Measurements from ENCODE around the gene CACNA1I.

Gene CACNA1I

DNA sequence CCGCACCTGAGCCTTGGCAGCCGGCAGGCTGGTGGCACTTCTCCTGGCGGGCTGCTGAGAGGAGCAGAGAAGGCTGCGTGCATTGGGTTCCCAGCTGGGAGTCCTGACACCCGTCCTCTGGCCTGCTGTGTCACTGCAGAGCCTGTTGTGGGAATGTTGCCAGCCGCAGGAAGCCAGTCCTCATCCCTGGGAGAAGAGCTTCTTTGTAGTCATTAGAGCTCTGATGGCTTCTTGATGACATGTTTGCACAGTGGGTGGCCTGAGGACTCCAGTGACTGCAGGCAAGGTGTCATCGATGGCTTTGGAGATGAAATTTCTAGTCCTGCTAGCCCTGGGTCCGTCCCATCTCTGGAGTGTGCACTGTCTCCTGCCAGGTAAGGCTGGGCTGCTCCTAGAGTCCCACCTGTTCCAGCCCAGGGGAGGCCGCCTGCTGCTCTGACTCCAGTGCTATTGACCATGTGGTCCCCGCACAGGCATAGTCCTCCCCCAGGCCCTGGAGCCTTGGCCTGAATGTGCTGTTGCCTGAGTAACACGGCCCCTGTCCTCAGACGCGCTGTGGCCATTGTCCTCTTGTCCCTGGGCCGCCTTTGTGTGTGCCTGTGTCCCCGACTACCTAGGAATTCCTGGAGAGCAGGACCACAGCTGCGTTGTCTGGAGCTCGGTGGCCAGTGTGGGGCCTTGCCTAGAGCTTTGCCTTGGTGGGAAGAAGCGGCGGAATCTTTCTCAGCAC is 129.2 kb downstream of the CACNA1I start:
- no peak for DNase-seq (ENCODE audit: low spot score)

DNA sequence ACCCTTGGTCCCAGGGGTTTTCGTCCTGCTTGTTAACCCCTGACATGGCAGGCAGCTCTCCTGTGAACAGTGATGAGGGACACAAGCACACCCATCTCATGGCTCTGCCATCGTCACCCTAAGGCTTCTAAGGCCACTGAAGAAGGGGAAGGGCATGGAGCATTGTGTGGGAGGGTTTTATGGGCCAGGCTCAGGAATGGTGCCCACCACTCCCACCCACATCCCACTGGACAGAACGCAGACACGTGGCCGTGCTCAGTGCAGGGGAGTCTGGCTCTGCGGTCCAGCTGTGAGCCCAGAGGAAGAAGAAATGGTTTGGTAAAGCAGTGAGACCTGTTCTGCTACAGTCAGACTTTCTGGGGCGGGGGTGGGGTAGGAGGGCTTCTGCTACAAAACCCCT is 130.0 kb downstream of the CACNA1I start:
- DNase-seq (ENCODE audit: low spot score), result no peak

- DNase-seq (ENCODE audit: low spot score), result no peak
These were observed 132.5 kb downstream of the CACNA1I start for GRCh38 chr22:39703091-39703490.

DNA sequence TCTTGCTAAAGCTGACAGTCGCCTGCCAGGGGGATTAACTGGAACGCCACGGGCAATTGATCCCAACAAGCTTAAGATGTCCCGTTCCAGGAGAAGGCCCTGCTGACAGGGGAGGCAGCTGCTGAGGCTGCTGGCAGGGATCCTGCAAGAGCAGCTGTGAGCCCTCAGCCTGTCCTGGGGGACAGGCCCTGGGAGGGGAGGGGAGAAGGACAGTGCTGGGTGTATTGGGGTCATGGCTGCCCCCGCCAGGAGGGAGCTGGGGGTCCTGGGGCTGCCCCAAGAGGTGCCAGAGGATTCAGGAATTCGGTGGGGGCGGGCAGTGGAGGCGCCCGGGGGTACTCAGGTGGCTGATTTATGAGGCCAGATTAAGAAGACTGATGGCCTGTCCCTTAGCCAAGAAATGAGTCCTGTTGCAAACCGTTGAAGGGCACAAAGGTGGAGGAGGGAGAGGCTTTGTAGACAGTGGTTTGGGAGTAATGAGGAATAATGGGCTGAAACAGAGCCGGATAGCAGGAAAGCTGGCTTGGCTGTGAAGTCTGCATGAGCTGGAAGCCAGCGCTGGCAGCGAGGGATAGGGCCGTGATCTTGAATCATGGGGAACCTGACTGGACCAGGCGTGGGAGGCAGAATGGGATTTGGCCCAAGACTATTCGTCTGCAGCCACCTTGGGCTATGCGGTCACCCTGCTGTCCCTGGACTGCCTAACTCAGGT is 133.5 kb downstream of the CACNA1I start:
- no peak for DNase-seq (ENCODE audit: low spot score)

- no peak for DNase-seq (ENCODE audit: low spot score)
These were observed 134.8 kb downstream of the CACNA1I start for GRCh38 chr22:39705386-39705785.

GRCh38 chr22:39706376-39707140 is 136.0 kb downstream of the CACNA1I start:
- DNase-seq (ENCODE audit: low spot score), result no peak

DNA sequence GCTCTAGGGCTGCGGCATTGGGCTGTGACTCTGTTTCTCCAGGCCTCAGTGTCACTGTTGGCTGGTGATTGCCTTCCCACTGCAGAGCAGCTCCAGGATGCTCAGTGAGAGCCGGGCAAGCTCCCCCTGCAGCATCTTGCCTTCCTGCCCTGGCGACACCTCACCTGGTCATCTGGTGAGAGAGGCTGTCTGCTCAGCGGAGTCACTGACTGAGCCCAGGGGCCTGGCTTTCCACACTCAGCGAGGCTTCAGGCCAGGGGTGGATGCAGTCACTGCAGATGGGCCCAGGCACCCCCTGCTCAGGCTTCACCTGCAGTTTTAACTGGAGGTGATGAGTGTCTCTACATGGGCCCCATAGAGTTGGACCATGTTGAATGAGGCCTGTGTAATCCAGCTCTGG is 136.8 kb downstream of the CACNA1I start:
- DNase-seq (ENCODE audit: low spot score), result no peak

DNA sequence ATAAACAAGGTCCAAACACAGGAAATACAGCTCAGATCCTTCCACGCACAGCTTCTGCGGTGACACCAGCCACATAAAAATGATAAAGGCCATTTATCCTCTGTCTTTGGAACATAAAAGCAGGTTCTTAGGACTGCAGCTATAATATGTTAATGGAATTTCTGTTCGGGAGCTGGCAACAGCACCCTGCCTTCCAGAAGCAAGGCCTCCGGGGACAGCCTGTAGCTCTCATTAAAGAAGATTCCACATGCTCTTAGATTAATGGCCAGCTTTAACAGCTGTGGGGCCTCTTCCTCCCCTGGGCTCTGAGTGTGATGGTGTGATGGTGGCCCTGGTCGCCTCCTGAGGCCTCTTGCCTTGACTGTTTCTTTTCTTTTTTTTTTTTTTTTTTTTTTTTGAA is 137.3 kb downstream of the CACNA1I start:
- DNase-seq (ENCODE audit: low spot score), result no peak

GRCh38 chr22:39710380-39711150 is 140.0 kb downstream of the CACNA1I start:
- DNase-seq (ENCODE audit: low spot score), result no peak

DNA sequence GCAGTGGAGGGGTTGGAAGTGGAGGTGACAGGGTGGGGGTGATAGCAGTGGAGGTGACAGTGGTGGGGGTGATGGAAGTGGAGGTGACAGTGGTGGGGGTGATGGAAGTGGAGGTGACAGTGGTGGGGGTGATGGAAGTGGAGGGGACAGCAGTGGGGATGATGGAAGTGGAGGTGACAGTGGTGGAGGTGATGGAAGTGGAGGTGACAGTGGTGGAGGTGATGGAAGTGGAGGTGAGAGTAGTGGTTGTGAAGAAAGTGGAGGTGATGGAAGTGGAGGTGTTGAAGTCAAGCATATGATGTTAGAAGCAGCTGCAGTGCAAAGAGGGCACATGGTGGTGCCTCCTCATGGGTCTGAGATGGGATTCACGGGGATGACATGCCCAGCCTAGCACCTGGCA is 141.5 kb downstream of the CACNA1I start:
- no peak for DNase-seq (ENCODE audit: low spot score)

DNA sequence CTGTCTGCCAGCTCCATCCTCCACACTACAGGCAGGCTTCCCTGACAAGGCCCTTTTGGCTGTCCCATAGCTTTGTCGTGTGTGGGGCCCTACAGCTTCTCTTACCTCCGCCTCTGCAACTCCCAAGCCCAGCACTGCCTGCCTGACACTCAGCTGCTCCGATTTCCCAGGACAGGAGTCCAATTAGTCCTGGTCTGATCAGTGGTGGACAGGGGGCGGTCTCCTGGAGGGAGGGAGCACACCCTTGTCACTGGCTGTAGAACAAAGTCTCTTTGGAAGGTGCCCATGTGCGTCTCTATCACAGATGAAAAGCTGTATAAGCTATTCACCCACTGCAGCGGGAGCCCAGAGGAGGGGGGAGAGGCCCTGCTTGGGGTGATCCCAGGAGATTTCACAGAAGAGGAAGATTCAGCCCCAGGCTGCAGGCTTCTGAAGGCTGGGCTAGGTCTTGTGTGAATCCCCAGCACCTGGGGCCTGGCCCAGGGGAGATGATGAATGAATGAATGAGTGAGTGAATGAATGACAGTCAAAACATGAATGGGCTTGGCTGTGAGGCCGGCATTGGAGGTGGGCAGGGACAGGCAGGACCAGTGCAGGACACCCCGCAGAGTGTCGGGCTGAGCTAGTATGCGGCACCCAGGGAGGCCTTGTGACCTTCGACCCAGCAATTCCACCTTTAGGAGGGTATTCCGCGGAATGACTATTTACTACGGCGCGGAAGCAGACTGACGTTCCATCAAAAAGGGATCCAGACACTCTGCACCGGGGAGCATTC is 142.4 kb downstream of the CACNA1I start:
- DNase-seq (ENCODE audit: low spot score), result no peak

- DNase-seq (ENCODE audit: low spot score), result no peak
These were observed 143.3 kb downstream of the CACNA1I start for GRCh38 chr22:39713799-39714290.

DNA sequence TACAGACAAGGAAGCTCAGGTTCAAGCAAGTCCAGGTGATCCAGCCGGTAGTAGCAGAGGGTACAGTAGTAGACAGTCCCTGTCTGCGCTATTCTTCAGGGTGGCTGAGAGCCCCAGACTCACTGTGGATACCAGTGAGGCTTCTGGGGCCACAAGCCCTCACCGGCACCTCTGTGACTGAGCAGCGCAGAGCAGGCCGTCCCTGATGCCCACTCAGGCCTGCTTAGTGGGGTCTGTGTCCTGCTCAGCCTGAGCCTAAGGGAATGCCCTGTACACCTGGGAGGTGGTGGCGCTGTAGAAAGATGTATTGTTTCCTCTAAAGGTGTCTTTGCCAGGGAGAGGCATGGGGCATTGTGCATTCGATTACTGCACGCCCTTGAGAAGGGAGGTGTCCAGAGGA is 143.8 kb downstream of the CACNA1I start:
- DNase-seq (ENCODE audit: low spot score), result no peak

- no peak for DNase-seq (ENCODE audit: low spot score)
These were observed 145.4 kb downstream of the CACNA1I start for GRCh38 chr22:39715778-39716495.

DNA sequence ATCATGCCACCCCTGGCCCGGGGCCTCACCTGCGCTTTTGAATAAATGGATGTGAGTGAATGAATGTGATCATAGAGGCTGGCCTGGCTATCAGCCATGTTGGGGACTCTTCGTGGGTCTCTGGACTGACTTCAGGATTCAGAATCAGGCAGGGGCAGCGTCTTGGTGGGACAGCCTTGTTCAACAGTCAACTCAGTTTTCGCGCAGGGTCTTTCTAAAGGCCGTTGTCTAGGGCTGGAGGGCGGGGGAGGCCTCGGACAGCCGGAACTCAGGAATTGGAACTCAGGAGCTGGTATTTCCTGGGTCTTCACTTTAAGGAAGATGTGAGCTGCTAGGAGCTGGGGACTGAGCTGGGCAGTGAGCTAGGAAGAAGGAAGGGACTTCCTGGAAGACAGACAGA is 146.0 kb downstream of the CACNA1I start:
- DNase-seq (ENCODE audit: low spot score), result no peak

- DNase-seq (ENCODE audit: low spot score), result no peak
These were observed 146.5 kb downstream of the CACNA1I start for GRCh38 chr22:39717099-39717498.

GRCh38 chr22:39718206-39718605 is 147.7 kb downstream of the CACNA1I start:
- peak; percentile 85 for DNase-seq (ENCODE audit: low spot score)

DNA sequence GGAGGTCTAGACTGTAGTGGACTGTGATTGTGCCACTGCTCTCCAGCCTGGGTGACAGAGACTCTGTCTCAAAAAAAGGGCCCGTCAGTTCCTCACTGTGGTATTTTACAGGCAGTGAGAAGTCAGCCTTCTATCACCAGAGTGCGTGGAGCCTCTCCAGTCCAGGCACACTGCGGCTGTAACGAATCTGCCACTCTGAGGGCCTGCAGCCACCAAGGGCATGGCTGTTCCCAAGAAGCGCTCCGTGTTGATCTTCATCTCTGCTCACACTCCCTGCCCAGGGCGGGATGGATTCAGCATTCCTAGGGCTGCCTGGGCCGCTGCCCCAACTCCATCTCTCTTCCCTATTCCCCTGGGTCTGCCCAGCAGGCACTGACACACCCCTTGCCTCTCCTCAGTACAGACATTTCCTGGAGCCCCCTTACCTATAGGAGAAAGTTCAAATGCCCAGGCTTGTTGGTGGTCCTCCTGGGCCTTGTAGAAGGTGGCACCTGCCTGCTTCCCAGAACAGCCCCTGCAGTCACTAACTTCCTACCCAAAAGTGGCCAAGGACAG is 148.4 kb downstream of the CACNA1I start:
- DNase-seq (ENCODE audit: low spot score), result no peak

DNA sequence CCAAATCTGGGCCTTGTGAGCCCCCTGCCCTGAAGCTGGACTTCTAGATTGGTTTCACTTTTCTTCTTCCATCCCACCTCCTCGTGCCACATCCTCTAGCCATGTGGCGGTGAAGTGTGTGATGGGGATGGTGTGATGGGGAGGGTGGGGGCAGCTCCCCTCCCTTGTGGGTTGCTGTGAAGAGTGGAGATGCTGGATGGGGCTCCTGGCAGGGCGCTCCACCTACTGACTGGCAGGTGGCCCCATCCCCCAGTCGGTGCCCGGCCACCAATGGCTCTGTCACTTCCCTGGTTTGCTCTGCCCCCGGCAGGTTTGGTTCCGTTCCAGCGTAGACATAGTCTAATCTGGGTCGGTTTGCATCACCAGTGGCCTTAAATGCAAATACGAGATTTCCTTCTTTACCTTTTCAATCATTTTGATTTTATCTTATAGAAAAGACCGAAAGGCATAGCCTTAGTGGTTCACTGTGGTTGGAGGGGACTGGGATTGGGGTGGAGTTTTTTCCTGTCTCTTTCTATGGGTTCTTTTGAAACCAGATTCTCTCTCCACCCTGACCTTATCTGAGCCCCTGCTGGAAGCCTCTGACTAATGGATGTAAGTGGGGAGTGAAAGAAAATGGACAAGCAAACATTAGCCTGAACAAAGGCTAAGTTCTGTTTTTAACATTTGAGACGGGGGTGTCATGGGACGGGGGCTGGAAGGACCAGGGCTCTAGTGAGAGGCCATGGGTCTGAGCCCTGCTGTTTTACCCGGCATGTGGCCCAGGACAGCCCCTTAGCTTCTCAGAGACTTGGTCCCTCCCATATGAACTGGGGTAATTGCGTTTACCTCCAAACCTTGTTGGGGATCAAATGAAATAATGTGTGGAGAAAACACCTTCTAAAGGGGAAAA is 149.3 kb downstream of the CACNA1I start:
- DNase-seq (ENCODE audit: low spot score), result no peak

Data from hematopoietic multipotent progenitor cell treated with erythropoietin and hydrocortisone succinate and interleukin-3 and kit ligand, for 15 days (in vitro differentiated cells).